T47D (cell line): ENCODE data around the gene INSYN2A.

ENCODE experiments used
- DNase-seq, 2 experiments: peaks; one replicate each; pipeline versions ENCODE4 v3.0.0 to v3.0.0-alpha.2; 2011 to 2012; ENCODE audit warnings: low read depth in 1 of 2, low spot score in 1 of 2
- JUND ChIP-seq: IDR thresholded peaks from 2 replicates; pipeline ENCODE4 v1.6.1; 2012; ENCODE audit warnings: low read depth
- in situ Hi-C: cut with HindIII; loops from 2 replicates; pipeline ENCODE4 v1.10.0; 2016; ENCODE audit warnings: low sequenced_read_pairs, low pct_unique_long_range_greater_than_20kb

The INSYN2A gene

GRCh38 chr10:127216274-127216673 is 19.9 kb upstream of the INSYN2A start:
- no peak for DNase-seq
- in situ Hi-C loops = no loop called here
- TF ChIP-seq JUND = no peak

- no peak for TF ChIP-seq JUND
- DNase-seq = no peak
- in situ Hi-C loops = no loop called here
These were observed 19.5 kb upstream of the INSYN2A start for GRCh38 chr10:127215866-127216265.

GRCh38 chr10:127210936-127211466 is 14.6 kb upstream of the INSYN2A start:
- no peak for TF ChIP-seq JUND
- in situ Hi-C loops = no loop called here
- no peak for DNase-seq

- no peak for TF ChIP-seq JUND
- no peak for DNase-seq
- in situ Hi-C loops = no loop called here
These were observed 10.7 kb upstream of the INSYN2A start for GRCh38 chr10:127207081-127207480.

GRCh38 chr10:127203067-127203466 is 6.7 kb upstream of the INSYN2A start:
- no peak for TF ChIP-seq JUND
- DNase-seq = no peak

GRCh38 chr10:127200646-127201045 is 4.3 kb upstream of the INSYN2A start:
- no peak for TF ChIP-seq JUND

More at GRCh38 chr10:127203067-127203466, 6.7 kb upstream of the INSYN2A start:
- in situ Hi-C loops = no loop called here

GRCh38 chr10:127198721-127199120 is 2.3 kb upstream of the INSYN2A start:
- DNase-seq = no peak
- in situ Hi-C loops = no loop called here
- no peak for TF ChIP-seq JUND

More at GRCh38 chr10:127200646-127201045, 4.3 kb upstream of the INSYN2A start:
- in situ Hi-C loops = no loop called here
- DNase-seq = no peak

GRCh38 chr10:127198307-127198706 is 1.9 kb upstream of the INSYN2A start:
- peak in 1 of 2 experiments; percentile 25 for DNase-seq
- in situ Hi-C loops = no loop called here
- no peak for TF ChIP-seq JUND

- TF ChIP-seq JUND = no peak
- in situ Hi-C loops = no loop called here
- DNase-seq = no peak
These were observed 702 bp upstream of the INSYN2A start for GRCh38 chr10:127197154-127197432.

- in situ Hi-C loops = no loop called here
- TF ChIP-seq JUND = no peak
- DNase-seq = peak; percentile 3 to 38
These were observed 665 bp downstream of the INSYN2A start for GRCh38 chr10:127195571-127196281.

- no peak for DNase-seq
- in situ Hi-C loops = no loop called here
- no peak for TF ChIP-seq JUND
These were observed 1.3 kb downstream of the INSYN2A start for GRCh38 chr10:127195041-127195506.

GRCh38 chr10:127194599-127194998 is 1.8 kb downstream of the INSYN2A start:
- DNase-seq = no peak
- in situ Hi-C loops = no loop called here
- TF ChIP-seq JUND = no peak

GRCh38 chr10:127194111-127194510 is 2.3 kb downstream of the INSYN2A start:
- in situ Hi-C loops = no loop called here
- no peak for TF ChIP-seq JUND
- no peak for DNase-seq

- no peak for TF ChIP-seq JUND
- in situ Hi-C loops = no loop called here
- DNase-seq = no peak
These were observed 3.3 kb downstream of the INSYN2A start for GRCh38 chr10:127193125-127193524.
